Ovary (tissue), 9 donors: ENCODE measurements around the gene PAK3. TPM values are rescaled to one million over a fixed set of nuclear protein-coding genes. Genes with fewer than 3 reads are reported as not detected.

Experiments used
- DNase-seq, 5 donors: peaks; one replicate each; pipeline ENCODE4 v3.0.0-alpha.2; 2019 to 2020
- H3K27ac ChIP-seq, 2 donors: fragments of 200-600 bp; one replicate each; pipeline versions ENCODE4 v1.5.1 to v1.8.0; 2019 to 2022
- H3K27me3 ChIP-seq: fragments of 200-600 bp; one replicate; pipeline ENCODE4 v1.8.0; 2022
- H3K36me3 ChIP-seq: fragments of 200-600 bp; sonication (generic); one replicate; pipeline ENCODE4 v1.5.1; 2019
- H3K4me1 ChIP-seq: one replicate; pipeline ENCODE4 v1.8.1; 2013; ENCODE audit warnings: mild to moderate bottlenecking, moderate library complexity; ENCODE audit not compliant: insufficient read depth
- H3K4me3 ChIP-seq: fragments of 200-600 bp; sonication (generic); one replicate; pipeline ENCODE4 v1.5.1; 2017
- H3K9me3 ChIP-seq, 2 donors: fragments of 200-600 bp in 1 of 2; sonication (generic) in 1 of 2; one replicate each; pipeline versions ENCODE4 v1.5.1 to v1.8.1; 2013 to 2019; ENCODE audit warnings: mild to moderate bottlenecking in 1 of 2, moderate library complexity in 1 of 2
- CTCF ChIP-seq, 3 donors: fragments of 450-650 bp in 2 of 3; fragments of 200-600 bp in 1 of 3; IDR thresholded peaks; one replicate each; pipeline versions ENCODE4 v1.5.1 to v1.8.0; 2016 to 2022; ENCODE audit warnings: antibody characterized with exemption in 3 of 3, mild to moderate bottlenecking in 1 of 3
- EP300 ChIP-seq: sonication (generic); formaldehyde crosslinking; IDR thresholded peaks from one replicate; pipeline ENCODE4 v1.6.1; 2017; ENCODE audit warnings: antibody characterized with exemption
- POLR2A ChIP-seq: fragments of 450-650 bp; IDR thresholded peaks from one replicate; pipeline ENCODE4 v1.6.1; 2017; ENCODE audit warnings: antibody characterized with exemption, mild to moderate bottlenecking, moderate library complexity
- WGBS, 3 donors: extraction: QIAGEN DNeasy Blood & Tissue Kit in 1 of 3; methylation state at CpG; one replicate each; pipeline versions ENCODE4 v1.1.5 to v1.1.7; 2013 to 2017; 5-methylcytosine and 5-hydroxymethylcytosine counted together
- intact Hi-C, 4 donors: fragments of 100-400 bp; cut with DNase I; formaldehyde crosslinking; loops; one replicate each; pipeline versions ENCODE4 v1.11.0 to v1.15.1; 2022 to 2023
- polyA plus RNA-seq, 2 donors: library from polyadenylated mRNA; stranded (reverse); fragments of 200-250 nt in 1 of 2; fragments of 350-450 nt in 1 of 2; fragmentation: Illumina TruSeq in 1 of 2; extraction: RNeasy Lipid Tissue Mini Kit (QIAGEN cat#74804) in 1 of 2; gene quantifications; one replicate each; pipeline ENCODE4 v1.2.3, GENCODE V29; 2013 to 2014
- small RNA-seq: library from RNA; depleted of rRNA; stranded (forward); fragments of <200 nt; gene quantifications from one replicate; pipeline ENCODE3, GENCODE V24; 2016
- total RNA-seq, 7 donors: library from RNA; depleted of rRNA in 2 of 7; stranded (reverse); fragments of >200 nt in 2 of 7; fragmentation: NEBNext Ultra II Directional in 3 of 7; extraction: Animal tissue kit (Norgen Biotek cat#: 25700) in 3 of 7; gene quantifications; one replicate each; pipeline versions ENCODE4 v1.1.0 to v1.2.4, GENCODE V29; 2016 to 2023
- donor health status: DM: no; HTN: no; CAD: no; lungs with moderate emphysema.
- donor health status: DM: no; HTN: no; CAD: no.
- donor health status: Bipolar disorder and iron deficiency.
- donor health status: DM: yes; HTN: yes; CAD: no.
- donor health status: DM: no; HTN: no; CAD: no.
- donor health status: DM: yes; HTN: yes; CAD: no.

PAK3 gene
- total and polyA plus RNA-seq, 9 donors = 0.61 to 15.8 (median 5.4) TPM

- H3K36me3 ChIP-seq = no peaks in the 10 kb centered on the region
- WGBS, 3 donors = 21 to 29% (median 29%) methylated on average over 2 of the region's 2 CpGs
- no peak overlapping the region for H3K4me3 ChIP-seq
- no peaks in the 10 kb centered on the region for H3K4me1 ChIP-seq
- intact Hi-C loops = loop anchor here in 1 of 4 donors (5.0 kb wide), 1 partner anchor 339 kb away; no protein-coding TSS in a partner anchor
- DNase-seq = no peak
- TF ChIP-seq EP300 (no peak), POLR2A (no peak), CTCF (IDR thresholded peaks at IDR 0.05) (no peak)
- no peak overlapping the region for H3K27ac ChIP-seq
- no peaks in the 10 kb centered on the region for H3K9me3 ChIP-seq
- no peaks in the 10 kb centered on the region for H3K27me3 ChIP-seq
Measured at GRCh38 chrX:111268506-111268905, 172.5 kb downstream of the PAK3 start.

GRCh38 chrX:111270339-111270738, 174.3 kb downstream of the PAK3 start, which contains the start of gene CAPN6:
TSS of gene CAPN6 (minus strand) at chrX:111270483. CDS start at chrX:111263936, 6,547 bp downstream.
- no peak within 1 kb of the TSS for H3K27ac ChIP-seq
- no peaks in the 10 kb centered on the region for H3K4me1 ChIP-seq
- DNase-seq = peak; percentile 19 to 41 (median 28)
- intact Hi-C loops = no loop called here
- no peaks in the 10 kb centered on the region for H3K27me3 ChIP-seq
- H3K9me3 ChIP-seq = no peaks in the 10 kb centered on the region
- H3K36me3 ChIP-seq = no peaks in the 10 kb centered on the region
- TF ChIP-seq EP300 (no peak), POLR2A (no peak), CTCF (IDR thresholded peaks at IDR 0.05) (no peak)
- peak within 1 kb of the TSS; percentile 5 for H3K4me3 ChIP-seq
- 16 to 24% (median 21%) methylated on average over 8 of the region's 8 CpGs for WGBS, 3 donors

Small RNA genes lying within 50 kb of the gene (small RNA-seq; reads per million reads assigned to genes)
- gene FCF1P4 = not detected

Other genes with a start within 250 kb of the PAK3 start
- 10 to 100 TPM in 1 of 7 donors, 1 to 10 TPM in 6; 1.4 to 13.5 (median 2.1) TPM for gene CAPN6, start 174.3 kb downstream of the PAK3 start, total RNA-seq
- gene CAPN6, start 174.3 kb downstream of the PAK3 start, polyA plus RNA-seq = 1 to 10 TPM; 1.7 to 8.0 TPM